Gastroesophageal sphincter (tissue), 3 donors: Measurements from ENCODE around the gene MCM3AP.

Experiments
- CTCF ChIP-seq, 4 experiments: fragments of 200-600 bp in 2 of 4; fragments of 450-650 bp in 2 of 4; sonication (generic) in 1 of 4; IDR thresholded peaks; one replicate each; pipeline ENCODE4 v1.5.1; 2017 to 2019; ENCODE audit warnings: antibody characterized with exemption in 4 of 4, mild to moderate bottlenecking in 2 of 4, moderate library complexity in 2 of 4
- EP300 ChIP-seq: sonication (generic); formaldehyde crosslinking; IDR thresholded peaks from one replicate; pipeline ENCODE4 v1.6.1; 2017; ENCODE audit warnings: antibody characterized with exemption, mild to moderate bottlenecking

DNA sequence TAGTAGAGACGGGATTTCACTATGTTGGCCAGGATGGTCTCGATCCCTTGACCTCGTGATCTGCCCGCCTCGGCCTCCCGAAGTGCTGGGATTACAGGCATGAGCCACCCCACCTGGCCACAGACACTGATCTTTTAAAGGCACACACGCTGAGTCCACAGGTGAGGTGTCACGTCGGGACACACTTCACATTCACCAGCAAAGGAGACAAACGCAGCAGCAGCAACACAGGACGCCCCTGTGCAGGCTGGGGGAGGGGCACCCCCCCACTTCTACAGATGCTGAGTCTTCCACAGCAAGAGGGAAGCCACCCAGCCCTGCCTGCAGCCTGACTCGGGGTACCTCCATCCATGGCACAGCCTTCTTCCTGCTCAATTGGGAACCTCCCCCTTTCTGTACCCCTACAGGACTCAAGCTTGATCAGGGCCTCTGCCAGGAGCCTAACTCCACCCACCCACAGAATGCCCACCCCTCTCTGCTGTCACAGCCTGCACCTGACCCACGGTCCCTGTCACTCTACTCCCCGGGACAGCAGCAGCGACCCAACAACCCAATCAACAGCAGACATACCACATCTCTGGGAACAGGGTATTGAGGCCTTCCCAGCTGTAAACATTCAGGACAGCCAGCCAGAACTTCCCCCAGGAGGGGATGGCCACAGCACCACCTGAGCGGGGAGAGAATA, 66.4 kb downstream of the MCM3AP start:
- no peak for TF ChIP-seq CTCF (IDR thresholded peaks at IDR 0.05)
- no peak for TF ChIP-seq EP300
